Liver (tissue), 9 donors: ENCODE data around the gene STX11. TPM values are rescaled to one million over a fixed set of nuclear protein-coding genes. Genes with fewer than 3 reads are reported as not detected.

Experiments
- DNase-seq: peaks from one replicate; pipeline ENCODE4 v3.0.0-alpha.2; 2017; ENCODE audit warnings: low spot score
- H3K27ac ChIP-seq, 2 donors: one replicate each; pipeline ENCODE4 v1.7.0; 2013; ENCODE audit warnings: inconsistent platforms in 2 of 2, low read length in 2 of 2, control low read depth in 1 of 2, low read depth in 1 of 2, mild to moderate bottlenecking in 1 of 2
- H3K27me3 ChIP-seq, 4 donors: one replicate each; pipeline versions ENCODE4 v1.6.1 to v1.7.0; 2013; ENCODE audit warnings: low read length in 3 of 4, inconsistent platforms in 1 of 4, mild to moderate bottlenecking in 1 of 4, moderate library complexity in 1 of 4; ENCODE audit not compliant: control insufficient read depth in 4 of 4, insufficient read depth in 4 of 4
- H3K36me3 ChIP-seq, 4 donors: one replicate each; pipeline versions ENCODE4 v1.6.1 to v1.7.0; 2013; ENCODE audit warnings: low read length in 3 of 4, mild to moderate bottlenecking in 3 of 4, low read depth in 1 of 4, moderate library complexity in 1 of 4; ENCODE audit not compliant: control insufficient read depth in 4 of 4, insufficient read depth in 3 of 4
- H3K4me1 ChIP-seq, 4 donors: one replicate each; pipeline versions ENCODE4 v1.6.1 to v1.7.0; 2013; ENCODE audit warnings: low read length in 3 of 4, mild to moderate bottlenecking in 3 of 4, moderate library complexity in 1 of 4; ENCODE audit not compliant: control insufficient read depth in 4 of 4, insufficient read depth in 4 of 4
- H3K4me3 ChIP-seq, 3 donors: one replicate each; pipeline versions ENCODE4 v1.6.1 to v1.7.0; 2013; ENCODE audit warnings: low read length in 3 of 3, control low read depth in 1 of 3, low read depth in 1 of 3, mild to moderate bottlenecking in 1 of 3
- H3K9ac ChIP-seq, 2 donors: one replicate each; pipeline ENCODE4 v1.7.0; 2013; ENCODE audit warnings: low read length in 2 of 2, mild to moderate bottlenecking in 2 of 2, moderate library complexity in 2 of 2, control low read depth in 1 of 2, low read depth in 1 of 2
- H3K9me3 ChIP-seq, 4 donors: one replicate each; pipeline versions ENCODE4 v1.6.1 to v1.7.0; 2013; ENCODE audit warnings: low read length in 3 of 4; ENCODE audit not compliant: control insufficient read depth in 4 of 4
- CTCF ChIP-seq: fragments of 150-350 bp; IDR thresholded peaks from 2 replicates; pipeline ENCODE4 v1.5.1; 2017; ENCODE audit warnings: improper control_type of control experiment, low read depth, low read length; ENCODE audit not compliant: missing input control
- EGR1 ChIP-seq, 2 donors: IDR thresholded peaks; 2 replicates each; pipeline ENCODE4 v1.6.1; 2016 to 2018; ENCODE audit warnings: antibody characterized with exemption in 2 of 2, low read depth in 2 of 2
- FOXA1 ChIP-seq: IDR thresholded peaks from 2 replicates; pipeline ENCODE4 v1.6.1; 2016; ENCODE audit warnings: antibody characterized with exemption
- FOXA2 ChIP-seq: IDR thresholded peaks from 2 replicates; pipeline ENCODE4 v1.6.1; 2016; ENCODE audit warnings: antibody characterized with exemption
- GABPA ChIP-seq, 2 donors: IDR thresholded peaks in 1 of 2; conservative IDR thresholded peaks in 1 of 2; 2 replicates each; pipeline ENCODE4 v1.6.1; 2016; ENCODE audit warnings: antibody characterized with exemption in 2 of 2, mild to moderate bottlenecking in 1 of 2, moderate library complexity in 1 of 2
- HNF4A ChIP-seq, 2 donors: conservative IDR thresholded peaks; 2 replicates each; pipeline ENCODE4 v1.6.1; 2016; ENCODE audit warnings: antibody characterized with exemption in 2 of 2, mild to moderate bottlenecking in 2 of 2
- HNF4G ChIP-seq: IDR thresholded peaks from 2 replicates; pipeline ENCODE4 v1.6.1; 2016; ENCODE audit warnings: antibody characterized with exemption
- JUND ChIP-seq, 2 donors: IDR thresholded peaks; 2 replicates each; pipeline ENCODE4 v1.6.1; 2016; ENCODE audit warnings: antibody characterized with exemption in 2 of 2
- NR2F2 ChIP-seq: IDR thresholded peaks from 2 replicates; pipeline ENCODE4 v1.6.1; 2016; ENCODE audit warnings: antibody characterized with exemption
- RAD21 ChIP-seq, 2 donors: IDR thresholded peaks; 2 replicates each; pipeline ENCODE4 v1.6.1; 2016; ENCODE audit warnings: antibody characterized with exemption in 2 of 2, mild to moderate bottlenecking in 2 of 2
- REST ChIP-seq: IDR thresholded peaks from 2 replicates; pipeline ENCODE4 v1.6.1; 2016; ENCODE audit warnings: antibody characterized with exemption, mild to moderate bottlenecking
- RXRA ChIP-seq, 2 donors: IDR thresholded peaks; 2 replicates each; pipeline ENCODE4 v1.6.1; 2017 to 2018; ENCODE audit warnings: antibody characterized with exemption in 2 of 2, mild to moderate bottlenecking in 1 of 2
- SP1 ChIP-seq: IDR thresholded peaks from 2 replicates; pipeline ENCODE4 v1.6.1; 2018; ENCODE audit warnings: antibody characterized with exemption, mild to moderate bottlenecking
- YY1 ChIP-seq: IDR thresholded peaks from 2 replicates; pipeline ENCODE4 v1.6.1; 2016; ENCODE audit warnings: antibody characterized with exemption, mild to moderate bottlenecking
- whole genome bisulfite sequencing: extraction: QIAGEN DNeasy Blood & Tissue Kit; methylation state at CpG from one replicate; pipeline ENCODE4 v1.1.7; 2013; 5-methylcytosine and 5-hydroxymethylcytosine counted together
- polyA plus RNA-seq, 2 donors: library from polyadenylated mRNA; stranded (reverse) in 1 of 2; unstranded in 1 of 2; fragments of 200-250 nt in 1 of 2; fragments of >200 nt in 1 of 2; fragmentation: Nextera tagmentation in 1 of 2; extraction: Ambion mirVana in 1 of 2; gene quantifications; one replicate each; pipeline versions ENCODE4 v1.2.1 to v1.2.3, GENCODE V29; 2013 to 2015
- total RNA-seq, 2 donors: library from RNA; depleted of rRNA; stranded (reverse); fragments of >200 nt; gene quantifications; one replicate each; pipeline ENCODE4 v1.2.3, GENCODE V29; 2014
- TF ChIP-seq, protein P1 (sequence below): IDR thresholded peaks from 2 replicates; pipeline ENCODE4 v1.6.1; 2016; ENCODE audit warnings: antibody characterized with exemption
- TF ChIP-seq, protein P2 (sequence below): IDR thresholded peaks from 2 replicates; pipeline ENCODE4 v1.6.1; 2016; ENCODE audit warnings: antibody characterized with exemption
- TF ChIP-seq, protein P3 (sequence below): IDR thresholded peaks from 2 replicates; pipeline ENCODE4 v1.6.1; 2016; ENCODE audit warnings: antibody characterized with exemption
- donor health status: healthy.
- donor health status: healthy.
- donor health status: healthy.
- donor health status: healthy.
- donor health status: healthy.

Gene STX11
- total and polyA plus RNA-seq, 4 donors = 1.3 to 4.9 (median 3.4) TPM

- no peaks in the 10 kb centered on the region for H3K27me3 ChIP-seq
- WGBS = 36% methylated on average over 10 of the region's 10 CpGs
- H3K36me3 ChIP-seq = no peaks in the 10 kb centered on the region
- TF ChIP-seq HNF4A (conservative IDR thresholded peaks at IDR 0.05) = no peak
- TF ChIP-seq, protein P1, sequence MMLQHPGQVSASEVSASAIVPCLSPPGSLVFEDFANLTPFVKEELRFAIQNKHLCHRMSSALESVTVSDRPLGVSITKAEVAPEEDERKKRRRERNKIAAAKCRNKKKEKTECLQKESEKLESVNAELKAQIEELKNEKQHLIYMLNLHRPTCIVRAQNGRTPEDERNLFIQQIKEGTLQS = no peak
- no peak for TF ChIP-seq RAD21 (IDR thresholded peaks at IDR 0.05)
- no peak for TF ChIP-seq SP1
- no peak for TF ChIP-seq HNF4G
- TF ChIP-seq NR2F2 = no peak
- TF ChIP-seq, protein P2, sequence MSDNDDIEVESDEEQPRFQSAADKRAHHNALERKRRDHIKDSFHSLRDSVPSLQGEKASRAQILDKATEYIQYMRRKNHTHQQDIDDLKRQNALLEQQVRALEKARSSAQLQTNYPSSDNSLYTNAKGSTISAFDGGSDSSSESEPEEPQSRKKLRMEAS = no peak
- TF ChIP-seq FOXA1 = no peak
- no peak for TF ChIP-seq YY1
- no peak for TF ChIP-seq EGR1 (IDR thresholded peaks at IDR 0.05; ENCODE audit: low read depth in 2 of 2)
- TF ChIP-seq REST = no peak
- TF ChIP-seq, protein P3, sequence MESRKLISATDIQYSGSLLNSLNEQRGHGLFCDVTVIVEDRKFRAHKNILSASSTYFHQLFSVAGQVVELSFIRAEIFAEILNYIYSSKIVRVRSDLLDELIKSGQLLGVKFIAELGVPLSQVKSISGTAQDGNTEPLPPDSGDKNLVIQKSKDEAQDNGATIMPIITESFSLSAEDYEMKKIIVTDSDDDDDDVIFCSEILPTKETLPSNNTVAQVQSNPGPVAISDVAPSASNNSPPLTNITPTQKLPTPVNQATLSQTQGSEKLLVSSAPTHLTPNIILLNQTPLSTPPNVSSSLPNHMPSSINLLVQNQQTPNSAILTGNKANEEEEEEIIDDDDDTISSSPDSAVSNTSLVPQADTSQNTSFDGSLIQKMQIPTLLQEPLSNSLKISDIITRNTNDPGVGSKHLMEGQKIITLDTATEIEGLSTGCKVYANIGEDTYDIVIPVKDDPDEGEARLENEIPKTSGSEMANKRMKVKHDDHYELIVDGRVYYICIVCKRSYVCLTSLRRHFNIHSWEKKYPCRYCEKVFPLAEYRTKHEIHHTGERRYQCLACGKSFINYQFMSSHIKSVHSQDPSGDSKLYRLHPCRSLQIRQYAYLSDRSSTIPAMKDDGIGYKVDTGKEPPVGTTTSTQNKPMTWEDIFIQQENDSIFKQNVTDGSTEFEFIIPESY = no peak
- TF ChIP-seq GABPA (IDR thresholded peaks at IDR 0.05 in 1 of 2, conservative IDR thresholded peaks at IDR 0.05 in 1 of 2) = no peak
- TF ChIP-seq CTCF = no peak
- TF ChIP-seq RXRA (IDR thresholded peaks at IDR 0.05) = no peak
- TF ChIP-seq FOXA2 = no peak
- TF ChIP-seq JUND (IDR thresholded peaks at IDR 0.05) = no peak
- peaks cover 0 to 3% (median 0%) of the 10 kb centered on the region in 4 donors for H3K9me3 ChIP-seq
- peak overlapping the region; percentile 93 to 96 for H3K27ac ChIP-seq
- peaks cover 1 to 18% (median 12%) of the 10 kb centered on the region in 4 donors for H3K4me1 ChIP-seq
- H3K9ac ChIP-seq = peak overlapping the region; percentile 46 to 69
- H3K4me3 ChIP-seq = peak overlapping the region; percentile 68 to 80 (median 74)
- DNase-seq = peak; percentile 58
These were observed 65.2 kb downstream of the STX11 start for GRCh38 chr6:144215402-144215931.
